Measurements from ENCODE around the gene CDC25B.

DNA sequence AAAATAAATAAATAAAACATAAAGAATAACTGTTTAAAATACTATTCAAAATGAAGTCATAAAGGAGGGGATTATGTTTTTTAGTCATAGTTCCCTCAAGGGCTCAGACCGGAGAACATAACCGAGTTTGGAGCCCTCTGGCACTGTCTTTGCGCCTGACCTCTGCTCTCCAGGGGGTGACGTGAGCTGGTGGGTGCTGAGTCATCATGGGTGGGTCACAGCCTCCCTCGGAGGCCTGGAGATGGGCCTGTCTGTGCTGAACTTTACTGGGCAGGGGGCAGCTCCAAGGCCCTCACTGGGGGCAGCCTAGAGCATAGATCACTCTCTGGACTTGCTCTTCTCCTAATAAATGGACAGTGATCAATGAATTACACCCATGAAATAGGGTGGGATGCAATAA, 47.4 kb downstream of the CDC25B start:
- TF ChIP-seq, protein P1, sequence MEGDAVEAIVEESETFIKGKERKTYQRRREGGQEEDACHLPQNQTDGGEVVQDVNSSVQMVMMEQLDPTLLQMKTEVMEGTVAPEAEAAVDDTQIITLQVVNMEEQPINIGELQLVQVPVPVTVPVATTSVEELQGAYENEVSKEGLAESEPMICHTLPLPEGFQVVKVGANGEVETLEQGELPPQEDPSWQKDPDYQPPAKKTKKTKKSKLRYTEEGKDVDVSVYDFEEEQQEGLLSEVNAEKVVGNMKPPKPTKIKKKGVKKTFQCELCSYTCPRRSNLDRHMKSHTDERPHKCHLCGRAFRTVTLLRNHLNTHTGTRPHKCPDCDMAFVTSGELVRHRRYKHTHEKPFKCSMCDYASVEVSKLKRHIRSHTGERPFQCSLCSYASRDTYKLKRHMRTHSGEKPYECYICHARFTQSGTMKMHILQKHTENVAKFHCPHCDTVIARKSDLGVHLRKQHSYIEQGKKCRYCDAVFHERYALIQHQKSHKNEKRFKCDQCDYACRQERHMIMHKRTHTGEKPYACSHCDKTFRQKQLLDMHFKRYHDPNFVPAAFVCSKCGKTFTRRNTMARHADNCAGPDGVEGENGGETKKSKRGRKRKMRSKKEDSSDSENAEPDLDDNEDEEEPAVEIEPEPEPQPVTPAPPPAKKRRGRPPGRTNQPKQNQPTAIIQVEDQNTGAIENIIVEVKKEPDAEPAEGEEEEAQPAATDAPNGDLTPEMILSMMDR (IDR thresholded peaks at IDR 0.05) = no peak
- TF ChIP-seq POLR2AphosphoS5 (IDR thresholded peaks at IDR 0.05; ENCODE audit: insufficient read depth in 1 of 2, low read depth in 1 of 2) = no peak

Data from vagina (tissue), 2 donors.